ENCODE measurements around the gene HIPK4.

Gene HIPK4

DNA sequence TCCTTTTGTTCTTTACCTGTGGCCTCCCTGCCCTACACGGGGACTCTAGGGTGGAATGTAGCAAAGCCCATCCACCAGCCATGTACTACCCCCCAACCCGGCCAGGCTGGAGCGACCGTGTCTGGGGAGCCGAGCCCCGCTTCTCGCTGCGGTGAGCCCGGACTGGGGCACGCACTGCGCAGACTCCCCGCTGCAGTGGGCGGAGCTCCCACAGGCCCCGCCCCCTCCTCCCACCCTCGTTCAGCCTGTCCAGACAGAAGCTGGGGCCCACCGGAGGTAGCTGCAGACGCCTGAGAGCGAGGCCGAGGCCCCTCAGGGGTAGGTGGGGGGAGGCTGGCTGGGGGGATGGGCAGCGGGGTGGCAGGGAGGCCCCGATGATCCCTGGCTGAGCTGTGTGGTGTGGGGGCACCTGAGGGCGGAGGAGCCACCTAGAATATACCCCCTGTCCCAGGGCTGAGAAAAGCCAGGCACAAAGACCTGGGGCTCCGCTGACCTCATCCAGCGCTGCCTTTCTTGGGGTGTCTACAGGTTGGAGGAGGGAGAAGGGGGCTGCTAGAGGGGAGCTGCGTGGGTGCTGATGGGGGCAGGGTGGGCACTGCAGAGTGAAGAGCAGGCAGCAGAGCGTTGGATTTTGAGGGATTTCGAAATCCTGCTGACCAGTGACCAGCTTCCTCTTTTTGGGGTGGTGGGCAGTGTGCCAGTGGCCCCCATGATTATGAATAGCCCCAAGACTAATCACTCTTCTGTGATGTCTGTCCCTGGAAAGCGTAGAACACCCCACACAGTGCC, 24.2 kb downstream of the HIPK4 start:
- no peak for DNase-seq (ENCODE audit: low read depth)

DNA sequence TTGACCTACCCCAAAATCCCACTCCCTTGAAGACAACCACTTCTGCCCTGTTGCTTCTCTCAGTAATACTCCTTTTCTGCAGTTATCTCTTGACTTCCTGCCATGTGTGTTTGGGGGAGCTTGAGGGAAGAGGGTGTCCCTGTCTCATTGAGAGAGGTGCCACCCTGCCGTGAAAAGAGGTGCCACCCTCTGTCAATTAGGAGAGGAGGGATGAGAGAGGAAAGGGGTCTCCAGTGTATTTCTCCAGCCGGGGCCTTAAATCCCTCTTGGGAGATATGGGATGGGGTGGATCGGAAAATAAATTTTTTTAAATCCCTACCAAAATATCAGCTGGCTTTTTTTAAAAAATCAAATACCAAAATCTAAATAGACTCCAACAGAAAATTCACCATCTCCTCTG, 25.0 kb downstream of the HIPK4 start:
- no peak for DNase-seq (ENCODE audit: low read depth)

DNA sequence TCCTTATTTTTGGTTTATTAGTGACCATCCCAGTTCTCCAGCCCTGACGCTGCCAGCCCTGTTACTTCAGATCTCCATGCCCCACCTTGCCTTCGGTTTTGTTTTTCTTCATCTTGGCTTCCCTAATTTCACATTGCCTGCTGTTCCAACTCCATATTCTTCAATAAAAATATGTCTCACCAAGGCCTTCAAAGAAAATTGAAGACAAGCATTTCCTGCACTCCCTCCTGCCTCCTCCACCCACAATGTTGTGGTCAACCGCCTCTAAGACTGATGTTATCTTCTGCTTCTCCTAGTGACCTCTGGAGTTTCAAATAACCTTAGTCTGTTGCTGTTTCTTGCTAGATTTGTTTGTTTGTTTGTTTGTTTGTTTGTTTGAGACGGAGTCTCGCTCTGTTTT, 26.9 kb downstream of the HIPK4 start:
- no peak for DNase-seq (ENCODE audit: low read depth)

DNA sequence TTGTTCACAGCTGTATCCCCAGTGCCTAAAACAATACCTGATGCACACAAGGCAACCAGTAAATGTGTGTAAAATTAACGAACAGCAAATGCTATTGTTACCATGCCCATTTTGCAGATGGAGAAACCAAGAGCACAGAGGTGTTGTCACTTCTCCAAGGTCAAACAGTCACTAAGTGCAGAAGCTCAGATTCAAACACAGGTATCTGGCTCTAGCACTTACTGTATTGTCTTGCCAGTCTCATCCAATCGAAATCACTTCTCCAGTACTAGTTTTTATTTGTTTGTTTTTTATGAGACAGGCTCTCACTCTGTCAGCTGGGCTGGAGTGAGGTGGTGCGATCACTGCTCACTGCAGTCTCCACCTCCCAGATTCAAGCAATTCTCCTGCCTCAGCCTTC, 27.8 kb downstream of the HIPK4 start:
- no peak for DNase-seq (ENCODE audit: low read depth)

DNA sequence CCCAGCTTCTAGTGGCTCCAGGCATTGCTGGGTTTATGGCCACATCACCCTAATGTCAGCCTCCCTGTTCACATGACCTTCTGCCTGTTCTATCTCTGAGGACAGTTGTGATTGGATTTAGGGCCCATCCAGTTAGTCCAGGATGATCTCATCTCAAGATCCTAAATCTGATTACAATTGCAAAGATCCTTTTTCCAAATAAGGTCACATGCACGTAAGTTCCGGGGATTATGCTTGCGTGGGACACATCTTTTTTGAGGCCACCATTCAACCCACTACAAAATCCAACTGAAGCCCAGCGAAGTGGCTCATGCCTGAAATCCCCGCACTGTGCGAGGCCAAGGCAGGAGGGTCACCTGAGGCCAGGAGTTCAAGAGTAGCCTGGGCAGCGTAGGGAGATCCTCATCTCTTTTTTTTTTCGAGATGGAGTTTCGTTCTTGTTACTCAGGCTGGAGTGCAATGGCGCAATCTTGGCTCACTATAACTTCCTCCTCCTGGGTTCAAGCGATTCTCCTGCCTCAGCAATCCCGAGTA, 29.2 kb downstream of the HIPK4 start:
- DNase-seq (ENCODE audit: low read depth): no peak

DNA sequence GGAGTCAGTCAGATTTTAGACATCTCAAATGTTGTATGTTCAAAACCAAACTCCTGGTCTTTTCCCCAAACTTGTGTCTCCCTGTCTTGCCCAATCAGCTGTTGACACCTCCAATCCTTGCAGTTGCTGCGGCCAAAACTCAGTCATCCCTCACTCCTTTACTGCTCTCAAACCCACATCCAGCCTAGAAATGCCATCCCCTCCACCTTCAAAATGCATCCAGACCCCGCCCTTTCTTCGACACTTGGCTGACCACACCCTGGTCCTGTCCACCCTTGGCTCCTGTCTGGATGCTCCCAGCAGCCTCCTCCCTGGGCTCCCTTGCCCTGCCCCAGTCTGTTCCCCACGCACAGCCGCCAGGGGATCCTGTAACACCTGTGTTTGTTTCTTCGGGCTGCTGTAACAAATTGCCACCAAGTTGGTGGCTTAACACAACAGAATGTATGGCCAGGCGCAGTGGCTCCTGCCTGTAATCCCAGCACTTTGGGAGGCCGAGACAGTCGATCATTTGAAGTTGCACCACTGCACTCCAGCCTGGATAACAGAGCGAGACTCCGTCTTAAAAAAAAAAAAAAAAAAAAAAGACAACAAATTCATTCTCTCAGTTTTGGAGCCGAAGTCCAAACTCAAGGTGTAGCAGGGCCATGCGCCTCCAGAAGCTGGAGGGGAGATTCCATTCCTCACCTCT, 29.8 kb downstream of the HIPK4 start:
- DNase-seq (ENCODE audit: low read depth): no peak

DNA sequence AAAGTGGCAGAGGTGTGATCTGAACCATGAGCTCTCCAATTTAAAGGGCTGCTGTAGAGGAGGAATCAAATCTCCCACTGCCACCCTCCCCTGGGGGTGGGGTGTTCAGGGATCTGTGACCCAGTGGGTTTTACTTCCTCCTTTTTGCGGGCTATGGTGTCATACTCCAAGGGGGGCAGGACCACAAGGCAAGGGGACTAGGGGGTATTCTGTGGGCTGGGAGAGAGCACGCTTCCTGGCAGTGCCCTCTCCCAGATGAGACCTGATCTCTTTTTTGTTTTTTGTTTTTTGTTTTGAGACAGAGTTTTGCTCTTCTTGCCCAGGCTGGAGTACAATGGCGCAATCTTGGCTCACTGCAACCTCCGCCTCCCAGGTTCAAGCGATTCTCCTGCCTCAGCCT, 31.2 kb downstream of the HIPK4 start:
- DNase-seq (ENCODE audit: low read depth): no peak

DNA sequence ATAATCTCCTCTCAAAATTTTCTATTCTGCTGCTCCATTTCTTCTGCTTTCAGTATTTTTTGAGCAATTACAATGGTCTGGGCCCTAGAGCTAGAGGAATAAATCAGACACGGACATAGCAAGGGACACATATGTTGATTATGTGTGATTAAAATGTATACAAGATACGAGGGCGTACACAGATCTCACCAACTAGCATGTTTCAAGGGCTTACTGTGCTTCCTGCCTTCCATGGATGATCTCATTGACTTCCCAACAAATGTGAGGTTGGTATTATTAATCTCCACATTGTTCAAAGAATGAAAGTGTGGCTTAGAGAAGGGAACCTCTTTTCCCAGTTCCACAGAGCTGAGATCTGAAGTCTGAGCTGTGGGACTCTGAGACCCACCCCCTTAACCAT, 32.3 kb downstream of the HIPK4 start:
- DNase-seq (ENCODE audit: low read depth): no peak

DNA sequence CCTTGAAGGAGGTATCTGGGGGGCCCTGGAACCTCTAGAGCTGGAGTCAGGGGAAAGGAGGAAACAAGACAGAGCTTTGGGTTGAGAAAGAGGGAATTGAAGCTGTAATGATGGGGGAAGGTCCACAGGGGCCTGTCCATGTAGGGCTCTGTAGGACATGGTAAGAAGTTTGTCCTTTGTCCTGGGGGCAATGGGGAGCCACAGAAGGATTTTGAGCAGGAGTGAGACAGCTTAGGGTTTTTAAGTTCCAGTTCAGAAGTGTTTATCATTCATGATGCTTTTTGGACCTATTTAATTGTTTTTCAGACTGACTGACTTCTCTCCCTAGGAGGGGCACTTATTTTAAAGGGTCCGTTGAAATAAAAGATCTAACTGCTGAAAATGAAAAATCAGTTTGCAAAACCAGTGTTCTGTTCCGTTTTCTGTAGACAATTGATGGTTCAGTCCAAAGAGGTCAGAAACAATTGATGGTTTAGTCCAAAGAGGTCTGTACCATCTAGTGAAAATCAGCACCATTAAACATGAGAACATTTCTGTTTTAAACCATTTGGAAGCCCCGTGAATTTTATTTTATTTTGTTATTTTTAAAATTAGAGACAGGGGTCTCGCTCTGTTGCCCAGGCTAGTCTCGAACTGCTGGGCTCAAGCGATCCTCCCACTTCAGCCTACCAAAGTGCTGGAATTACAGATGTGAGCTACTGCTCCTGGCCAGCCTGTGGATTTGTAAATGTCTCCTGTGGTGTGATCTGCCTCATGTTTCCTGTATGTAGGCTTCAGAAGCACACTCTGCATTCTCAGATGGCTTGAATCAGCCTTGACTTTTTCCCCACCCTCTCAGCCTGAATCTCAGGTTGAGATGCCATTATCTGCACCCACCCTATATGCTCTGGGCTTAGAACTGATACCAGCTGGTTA, 33.0 kb downstream of the HIPK4 start:
- DNase-seq (ENCODE audit: low read depth): no peak

DNA sequence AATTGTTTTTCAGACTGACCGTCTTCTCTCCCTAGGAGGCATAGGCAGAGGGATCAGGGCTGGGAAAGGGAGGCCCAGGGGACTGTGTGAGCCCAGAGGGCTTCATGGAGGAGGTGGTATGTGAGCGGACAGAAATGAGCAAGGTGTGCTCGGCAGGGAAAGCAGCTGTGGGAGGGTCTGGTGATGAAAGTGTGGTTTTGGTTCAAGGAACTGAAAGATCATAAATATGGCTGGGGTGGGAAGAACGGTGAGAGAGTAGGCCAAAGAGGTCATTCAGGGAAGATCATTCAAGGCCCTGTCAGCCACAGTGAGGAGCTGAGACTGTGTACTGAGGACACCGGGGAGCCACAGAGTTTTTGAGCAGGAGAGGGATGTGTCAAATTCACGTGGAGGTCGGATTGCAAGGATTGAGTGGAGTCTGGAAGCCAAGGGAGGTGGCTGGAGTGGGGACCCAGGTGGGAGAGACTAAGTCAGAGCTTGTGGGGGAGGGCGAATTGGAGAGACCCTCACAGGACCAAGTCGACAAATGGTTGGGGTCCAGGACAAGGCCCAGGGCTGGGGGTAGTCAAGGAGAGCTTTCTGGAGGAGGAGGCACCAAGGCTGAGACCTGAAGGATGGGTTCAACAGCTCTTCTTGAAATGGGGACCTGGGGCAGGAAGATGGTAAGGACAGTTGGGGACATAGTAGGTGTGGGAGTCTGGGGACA, 33.9 kb downstream of the HIPK4 start:
- no peak for DNase-seq (ENCODE audit: low read depth)

DNA sequence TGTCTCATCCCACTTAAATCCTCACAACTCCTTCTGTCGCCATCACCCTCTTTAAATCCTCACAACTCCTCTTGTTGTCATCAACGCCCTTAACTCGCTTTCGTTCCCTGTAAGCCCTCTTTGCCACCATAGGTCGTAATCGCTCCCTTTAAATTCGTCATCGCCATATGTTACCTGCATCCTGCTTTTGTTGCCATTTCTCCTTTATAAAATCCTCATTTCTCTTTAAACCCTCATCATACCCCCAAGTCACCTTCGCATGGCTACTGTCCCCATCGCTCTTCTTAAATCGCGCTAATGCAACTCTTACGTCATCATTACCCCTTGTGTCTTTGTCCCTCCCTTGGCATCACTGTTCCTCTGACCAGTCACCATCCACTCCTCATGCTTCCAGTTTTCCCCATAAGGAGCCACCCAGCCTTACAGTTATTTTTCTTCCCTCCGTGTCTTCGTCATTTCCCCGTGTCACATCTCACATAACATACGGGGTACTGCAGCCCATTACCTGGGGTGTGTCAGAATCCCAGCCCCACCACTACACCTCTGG, 40.9 kb downstream of the HIPK4 start:
- DNase-seq (ENCODE audit: low read depth): peak; percentile 30

DNA sequence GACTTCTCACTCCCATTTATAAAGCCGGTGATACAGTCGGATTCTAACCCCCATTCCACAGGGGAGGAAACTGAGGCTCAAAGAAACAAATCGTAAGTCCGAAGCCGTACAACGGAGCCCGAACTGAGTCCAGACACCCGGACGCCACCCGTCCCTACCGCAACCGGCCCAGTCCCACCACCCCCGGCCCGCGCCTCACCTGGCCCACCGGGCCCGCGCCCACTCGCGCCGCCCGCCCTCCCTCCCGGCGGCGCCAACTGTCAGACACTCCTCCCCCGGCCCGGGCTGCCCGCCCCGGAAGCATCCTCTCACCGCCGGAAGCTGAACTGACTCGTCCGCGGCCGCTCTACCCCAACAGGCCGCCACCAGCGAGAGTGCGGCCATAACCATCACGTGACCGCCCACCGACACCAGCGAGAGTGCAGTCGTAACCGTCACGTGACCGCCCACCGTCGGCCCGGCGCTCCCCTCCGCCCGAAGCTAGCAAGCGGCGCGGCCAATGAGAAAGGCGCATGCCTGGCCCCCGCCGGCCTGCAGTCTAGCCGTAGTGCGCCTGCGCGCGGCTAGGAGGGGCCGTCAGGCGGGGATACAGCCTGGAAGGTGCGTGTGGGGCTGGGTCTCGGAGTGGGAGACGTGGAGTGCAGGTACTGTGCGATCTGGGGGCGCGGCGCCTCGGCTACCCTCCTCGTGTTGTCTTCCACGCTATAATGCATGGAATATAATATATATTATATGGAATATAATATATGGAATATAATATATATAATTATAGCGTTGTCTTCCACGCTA, 41.7 kb downstream of the HIPK4 start, which contains the start of the genes C19orf47 and PLD3:
C19orf47 (minus strand) TSS at position 273 of the 789 bp plus-strand sequence. CDS start 6,540 bp downstream, outside the sequence.
PLD3 (plus strand) TSS at position 571 of the 789 bp plus-strand sequence. CDS start 17,789 bp downstream, outside the sequence.
- DNase-seq (ENCODE audit: low read depth): peak; percentile 99

DNA sequence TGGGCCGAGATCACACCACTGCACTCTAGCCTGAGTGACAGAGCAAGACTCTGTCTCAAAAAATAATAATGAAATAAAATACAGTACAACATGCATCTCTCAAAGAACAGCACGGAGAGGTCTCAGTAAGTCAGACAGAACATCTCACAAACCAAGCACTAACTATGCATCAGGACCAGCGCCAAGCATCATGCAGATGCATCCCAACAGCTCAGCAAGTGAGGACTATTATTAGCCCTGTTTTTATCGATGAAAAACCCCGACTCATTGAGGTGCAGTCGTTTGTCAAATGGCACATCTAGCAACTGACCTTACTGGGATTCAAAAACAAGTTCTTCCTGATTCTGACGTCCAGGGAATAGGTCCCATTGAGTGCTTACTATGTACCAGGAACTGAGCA, 45.6 kb downstream of the HIPK4 start:
- no peak for DNase-seq (ENCODE audit: low read depth)

DNA sequence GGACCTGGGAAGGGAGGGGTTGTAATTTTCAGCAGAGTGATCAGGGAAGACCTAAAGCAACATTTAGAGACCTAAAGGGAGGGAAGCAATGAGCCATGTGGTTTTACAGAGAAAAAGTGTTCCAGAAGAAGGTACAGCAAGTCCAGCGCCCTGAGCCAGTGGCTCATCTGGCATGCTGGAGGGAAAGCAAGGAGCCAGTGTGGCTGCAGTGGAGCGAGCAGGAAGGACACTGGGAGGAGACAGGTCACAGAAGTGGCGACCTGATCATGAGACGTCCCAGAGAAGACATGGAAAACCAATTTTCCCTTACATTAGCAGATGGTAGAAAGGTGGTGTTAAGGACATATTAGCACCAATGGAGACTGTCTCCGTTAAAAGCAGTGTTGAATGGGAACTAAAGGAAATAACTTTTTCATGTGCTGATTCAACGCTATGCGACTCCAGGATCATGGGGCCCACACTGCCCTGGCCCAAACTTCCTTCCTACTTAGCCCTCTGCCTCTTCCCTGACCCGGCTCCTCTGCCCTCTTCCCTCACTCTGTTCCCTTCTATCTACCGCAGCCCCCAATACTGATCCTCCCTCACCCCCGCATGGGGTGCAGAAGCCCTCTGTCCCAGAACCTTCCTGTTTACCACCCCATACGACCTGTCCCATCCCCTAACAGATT, 47.2 kb downstream of the HIPK4 start:
- no peak for DNase-seq (ENCODE audit: low read depth)

DNA sequence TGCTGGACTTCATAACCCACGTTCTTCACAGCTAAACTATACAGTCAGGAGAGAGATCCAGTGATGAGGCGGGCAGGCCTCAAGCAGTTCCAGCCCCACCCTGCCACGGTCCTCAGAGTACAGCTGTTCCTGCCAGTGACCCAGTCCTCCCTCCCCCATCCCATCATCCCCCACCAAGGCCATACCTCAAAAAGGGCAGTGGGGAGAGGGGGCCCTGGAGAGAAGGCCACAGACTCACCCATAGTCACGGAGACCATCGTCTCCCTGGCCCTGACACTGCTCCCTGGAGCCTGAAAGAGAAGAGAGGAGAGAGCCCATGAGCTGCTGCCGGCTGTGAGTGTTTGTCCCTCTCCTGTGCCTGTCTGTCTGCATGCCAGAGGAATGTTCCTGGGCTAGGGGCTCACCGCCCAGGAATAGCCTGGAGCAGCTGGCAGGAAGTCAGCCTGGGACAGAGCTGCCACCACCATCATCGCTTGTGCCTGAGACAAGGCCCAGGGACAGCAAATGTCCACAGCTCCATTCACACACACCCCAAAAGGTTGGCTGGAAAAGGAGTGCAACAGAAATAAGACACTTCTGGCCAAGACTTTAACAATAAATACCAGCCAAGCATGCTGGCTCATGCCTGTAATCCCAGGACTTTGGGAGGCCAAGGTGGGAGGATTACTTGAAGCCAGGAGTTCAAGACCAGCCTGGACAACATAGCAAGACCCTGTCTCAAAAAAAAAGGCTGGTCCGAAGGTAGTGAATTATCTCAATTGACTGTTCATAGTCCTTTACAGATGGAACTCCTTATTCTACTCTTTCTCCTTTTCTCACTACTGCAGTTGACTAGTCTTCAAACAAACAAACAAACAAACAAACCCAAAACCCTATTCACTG, 48.1 kb downstream of the HIPK4 start:
- no peak for DNase-seq (ENCODE audit: low read depth)

DNA sequence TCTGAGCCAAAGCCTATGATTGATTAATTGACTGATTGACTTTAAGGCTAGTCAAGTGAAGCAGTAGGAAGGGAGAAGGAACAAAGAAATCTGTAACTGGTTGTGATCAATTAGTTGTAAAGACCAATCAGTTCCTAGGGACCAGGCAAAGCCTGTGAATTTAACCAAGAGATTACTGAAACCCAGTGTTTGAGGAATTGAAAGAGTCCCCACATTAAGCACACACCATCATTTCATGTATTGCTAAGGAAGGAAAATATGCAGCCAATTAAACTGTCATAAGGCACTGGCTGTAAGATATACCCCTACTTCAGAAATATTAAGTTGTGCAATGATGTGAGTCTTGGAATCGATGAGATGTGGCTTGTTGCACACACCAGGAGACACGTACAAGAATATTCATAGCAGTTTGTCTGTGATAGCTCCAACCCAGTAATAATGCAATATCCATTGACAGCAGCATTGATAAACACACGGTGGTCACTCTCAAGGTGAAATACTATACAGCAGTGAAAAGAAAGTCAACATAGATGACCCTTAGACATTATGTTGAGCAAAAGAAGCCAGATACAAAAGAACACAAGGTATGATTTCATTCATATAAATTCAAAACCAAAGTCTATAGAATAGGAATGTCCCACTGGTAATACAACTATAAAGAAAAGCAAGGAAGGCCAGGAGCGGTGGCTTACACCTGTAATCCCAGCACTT, 50.8 kb downstream of the HIPK4 start:
- DNase-seq (ENCODE audit: low read depth): no peak

DNA sequence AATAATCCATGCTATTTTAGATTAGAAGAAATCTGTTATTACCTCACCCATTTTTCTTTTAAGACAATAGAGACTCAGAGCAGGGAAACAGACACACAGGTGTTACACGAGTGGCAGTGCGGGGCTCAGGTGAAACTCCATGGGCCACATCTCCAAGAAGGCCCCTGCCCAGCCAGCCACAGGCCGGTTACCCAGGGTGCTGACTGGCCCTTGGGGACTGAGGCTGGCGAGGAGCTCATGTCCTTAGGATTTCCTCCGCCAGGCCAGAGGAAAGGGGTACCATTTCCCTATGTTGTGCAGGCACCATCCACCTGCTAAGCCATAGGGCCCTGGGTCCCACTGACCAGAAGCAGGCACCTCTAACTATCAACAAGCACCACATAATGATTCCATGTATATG, 52.4 kb downstream of the HIPK4 start:
- DNase-seq (ENCODE audit: low read depth): no peak

DNA sequence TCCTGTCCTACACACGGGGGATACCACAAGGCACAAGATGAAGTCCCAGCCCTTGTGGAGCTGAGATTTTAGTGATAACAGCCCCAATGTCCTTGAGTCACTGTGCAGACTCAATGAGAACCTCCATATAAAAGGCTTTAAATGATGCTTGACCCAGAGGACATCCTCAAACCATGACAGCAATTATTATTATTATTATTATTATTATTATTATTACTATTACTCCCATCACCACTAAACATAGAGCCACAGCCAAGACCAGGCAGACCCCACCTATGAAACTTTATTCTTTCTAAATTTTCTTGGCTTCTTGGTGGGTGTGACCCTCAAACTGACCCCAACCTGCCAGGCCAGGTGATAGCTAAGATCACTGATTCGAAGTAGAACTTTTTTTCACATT, 52.9 kb downstream of the HIPK4 start:
- no peak for DNase-seq (ENCODE audit: low read depth)

Measured in HS-27A (cell line).